GM19372 (cell line): ENCODE data around the gene TRANK1.
"Not testable (repeated sequence)": the region's sequence is repeated elsewhere in the genome, so short reads cannot be mapped to it uniquely, and the experiment has no call there.

Experiments
- ATAC-seq: cut with Tn5 transposase; IDR thresholded peaks from one replicate; pipeline ENCODE4 v1.9.1; 2021; ENCODE audit warnings: mild to moderate bottlenecking, low read depth, moderate library complexity; ENCODE audit not compliant: unreplicated experiment

Gene TRANK1

DNA sequence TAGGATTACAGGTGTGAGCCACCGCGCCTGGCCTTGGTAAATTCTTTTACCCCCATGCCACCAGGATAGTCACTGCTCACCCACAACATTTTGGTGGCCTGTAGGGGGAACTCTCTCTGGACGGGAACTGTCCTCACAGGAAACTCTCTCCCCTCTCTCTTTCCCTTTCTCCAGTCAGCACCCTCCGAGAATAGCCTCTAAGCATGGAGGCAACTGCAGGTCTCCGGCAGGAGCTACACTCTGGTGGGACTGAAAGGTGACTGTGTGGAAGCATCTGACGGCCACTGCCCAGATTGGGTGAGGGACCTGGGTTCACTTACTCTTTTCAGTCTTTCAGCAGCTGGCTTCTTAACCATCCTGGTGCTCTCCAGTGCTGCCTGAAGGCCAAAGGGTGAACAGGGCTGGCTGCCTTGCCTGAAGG lies 21.3 kb downstream of the TRANK1 start:
- no peak for ATAC-seq

DNA sequence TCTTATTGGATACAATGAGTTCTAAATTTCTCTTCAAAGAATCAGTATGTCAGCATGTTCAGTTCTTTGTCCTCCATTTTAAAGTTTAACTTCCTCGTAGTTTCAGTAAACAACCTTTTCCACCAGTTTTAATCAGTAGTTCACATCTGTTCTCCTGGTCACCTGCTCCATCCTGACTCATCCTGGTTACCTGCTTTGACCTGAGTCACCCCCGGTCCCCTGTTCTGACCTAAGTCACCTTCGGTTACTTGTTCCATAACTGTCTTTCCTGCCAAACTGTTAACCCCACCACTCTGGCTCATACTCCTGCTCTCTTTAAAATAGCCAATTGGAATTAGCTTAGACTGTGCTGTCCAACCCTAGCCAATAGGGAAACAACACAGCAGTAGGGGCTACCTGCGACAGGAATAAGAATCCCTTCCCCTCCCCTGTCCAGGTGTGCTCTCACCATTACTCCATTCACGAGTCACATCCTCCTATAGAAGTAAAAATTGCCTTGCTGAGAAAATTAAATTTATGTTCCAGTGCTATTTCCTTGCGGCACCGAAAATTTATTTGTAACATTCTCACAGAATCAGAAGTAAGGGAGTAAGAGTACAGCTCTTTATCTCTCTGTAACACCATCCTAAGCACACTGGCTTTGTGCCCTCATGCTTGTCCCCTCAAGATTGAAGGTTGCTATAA lies 23.8 kb downstream of the TRANK1 start:
- ATAC-seq, result no peak

GRCh38 chr3:36919439-36920160 lies 25.3 kb downstream of the TRANK1 start:
- no peak for ATAC-seq

GRCh38 chr3:36918050-36918449 lies 26.8 kb downstream of the TRANK1 start:
- ATAC-seq, result peak; percentile 87

DNA sequence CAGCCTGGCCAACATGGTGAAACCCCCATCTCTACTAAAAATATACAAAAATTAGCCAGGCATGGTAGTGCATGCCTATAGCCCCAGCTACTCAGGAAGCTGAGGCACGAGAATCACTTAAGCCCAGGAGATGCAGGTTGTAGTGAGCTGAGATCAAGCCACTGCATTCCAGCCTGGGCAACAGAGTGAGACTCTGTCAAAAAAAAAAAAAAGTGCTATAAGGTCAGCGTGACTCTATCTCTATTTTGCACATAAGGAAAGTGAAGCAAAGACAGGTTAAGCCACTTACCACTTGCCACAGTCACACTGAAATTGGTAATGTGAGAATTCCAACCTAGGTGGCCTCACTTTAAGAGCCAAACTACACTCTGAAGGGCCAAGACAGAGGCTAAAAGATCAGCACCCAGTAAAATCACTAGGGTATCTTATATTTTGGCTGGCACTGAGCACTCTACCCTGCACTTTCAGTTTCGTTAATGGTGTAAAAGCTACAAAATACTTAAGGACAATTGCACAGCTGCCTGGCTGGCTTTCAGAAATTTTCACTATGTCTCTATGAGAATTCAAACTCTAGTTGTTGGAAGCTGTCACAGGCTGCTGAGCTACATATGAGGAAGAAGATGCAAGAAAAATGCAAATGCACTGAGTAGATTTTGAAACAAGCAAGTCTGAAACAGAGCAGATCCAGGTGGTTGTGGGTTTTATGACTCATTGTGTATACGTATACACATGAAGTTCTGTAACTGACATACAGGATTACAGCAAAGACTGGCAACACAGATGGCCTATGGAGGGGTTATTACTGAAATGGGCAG lies 32.7 kb downstream of the TRANK1 start:
- peak; percentile 89 for ATAC-seq

- no peak for ATAC-seq
Observed at GRCh38 chr3:36909666-36910065, 35.2 kb downstream of the TRANK1 start.

GRCh38 chr3:36909181-36909580 lies 35.7 kb downstream of the TRANK1 start:
- ATAC-seq, result no peak

DNA sequence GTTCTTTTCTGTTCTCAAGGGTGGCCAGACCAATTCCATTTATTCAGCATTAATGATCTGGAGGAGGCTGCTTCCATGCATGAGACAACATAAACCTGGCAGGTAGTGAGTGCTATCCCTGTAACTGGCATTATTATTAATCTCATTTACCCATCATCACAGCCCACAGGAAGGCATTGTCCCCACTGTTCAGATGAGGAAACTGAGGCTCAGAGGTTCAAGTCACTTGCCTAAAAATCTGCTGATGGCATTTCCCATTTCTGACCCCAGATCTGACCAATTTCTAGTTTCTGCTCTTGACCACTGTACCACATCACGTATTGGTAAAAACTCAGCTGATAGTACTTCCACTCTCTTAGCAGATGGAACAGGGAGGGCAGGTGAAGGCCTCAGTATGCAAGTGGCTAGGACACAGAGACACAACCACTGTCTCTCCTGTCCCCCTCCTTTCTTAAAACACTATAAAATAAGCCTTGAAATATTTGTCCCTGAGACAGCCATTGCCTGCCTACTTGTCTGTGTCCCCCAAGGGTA lies 36.1 kb downstream of the TRANK1 start:
- no peak for ATAC-seq

DNA sequence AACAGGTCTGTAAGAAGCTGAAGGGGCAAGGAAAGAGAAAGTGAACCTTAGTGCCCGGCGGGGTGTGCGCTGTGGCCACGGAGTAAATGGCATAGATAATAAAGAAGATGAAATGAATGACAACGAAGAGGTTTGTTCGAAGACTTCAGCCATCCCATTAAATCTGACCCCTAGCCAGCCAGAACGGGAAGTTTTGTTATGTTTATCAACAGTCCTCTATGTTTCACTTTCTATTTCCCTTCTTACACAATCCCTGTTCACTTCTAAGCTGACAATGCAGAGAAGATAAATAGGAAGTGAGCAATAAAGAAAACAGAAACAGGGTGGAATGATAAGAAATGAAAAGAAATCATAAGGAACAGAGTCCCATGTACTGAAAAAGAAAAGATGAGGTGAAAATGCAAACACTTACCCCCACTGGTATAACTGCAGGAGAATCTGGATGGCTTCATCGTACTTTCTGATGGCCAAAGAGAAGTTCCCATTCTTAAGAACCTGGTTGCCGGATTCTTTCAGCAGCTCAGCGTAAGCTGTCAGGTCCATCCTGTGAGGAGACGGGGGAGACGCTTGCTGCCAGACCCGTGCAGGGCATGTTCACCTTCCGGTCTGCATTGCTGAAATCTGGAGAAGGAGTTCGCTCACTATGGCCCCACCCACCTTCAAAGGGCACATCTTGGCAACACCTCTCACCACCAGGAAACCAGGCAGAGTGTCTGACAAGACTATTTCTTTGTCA lies 36.8 kb downstream of the TRANK1 start:
- no peak for ATAC-seq

DNA sequence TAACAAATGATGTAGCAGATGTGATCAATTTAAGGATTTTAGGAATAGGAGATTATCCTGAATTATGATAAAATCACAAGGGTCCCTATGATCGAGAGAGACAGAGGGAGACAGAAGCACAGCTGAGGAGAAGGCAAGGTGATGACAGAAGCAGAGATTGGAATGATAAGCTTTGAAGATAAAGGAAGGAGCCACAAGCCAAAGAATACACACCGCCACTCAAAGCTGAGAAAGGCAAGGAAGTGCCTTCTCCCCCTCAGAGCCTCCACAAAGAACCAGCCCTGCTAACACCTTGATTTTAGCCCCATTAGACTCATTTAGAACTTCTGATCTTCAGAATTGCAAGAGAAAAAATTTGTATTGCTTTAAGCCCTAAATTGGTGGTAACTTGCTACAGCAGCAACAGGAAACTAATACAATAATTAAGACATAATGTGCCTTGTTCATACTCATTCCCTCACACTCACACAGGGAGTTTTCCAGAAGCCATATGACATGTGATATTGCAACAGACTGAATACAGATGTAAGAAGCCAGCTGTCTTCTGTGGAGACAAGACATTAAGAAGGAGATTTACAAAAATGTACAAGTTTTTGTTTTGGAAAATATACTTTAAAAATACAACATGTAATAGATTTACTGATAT lies 38.2 kb downstream of the TRANK1 start:
- ATAC-seq, result no peak

GRCh38 chr3:36905545-36905944 lies 39.3 kb downstream of the TRANK1 start:
- ATAC-seq, result no peak

GRCh38 chr3:36904641-36905040 lies 40.2 kb downstream of the TRANK1 start:
- no peak for ATAC-seq

DNA sequence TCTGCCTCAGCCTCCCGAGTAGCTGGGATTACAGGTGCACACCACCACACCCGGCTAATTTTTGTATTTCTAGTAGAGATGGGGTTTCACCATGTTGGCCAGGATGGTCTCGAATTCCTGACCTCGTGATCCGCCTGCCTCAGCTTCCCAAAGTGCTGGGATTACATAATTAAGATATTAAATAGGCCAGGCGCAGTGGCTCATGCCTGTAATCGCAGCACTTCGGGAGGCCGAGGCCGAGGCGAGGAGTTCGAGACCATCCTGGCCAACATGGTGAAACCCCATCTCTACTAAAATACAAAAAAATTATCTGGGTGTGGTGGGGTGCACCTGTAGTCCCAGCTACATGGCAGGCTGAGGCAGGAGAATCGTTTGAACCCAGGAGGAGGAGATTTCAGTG lies 40.8 kb downstream of the TRANK1 start:
- not testable (repeated sequence) for ATAC-seq

GRCh38 chr3:36903119-36903882 lies 41.6 kb downstream of the TRANK1 start:
- ATAC-seq, result no peak

GRCh38 chr3:36901588-36901987 lies 43.3 kb downstream of the TRANK1 start:
- no peak for ATAC-seq

- ATAC-seq, result no peak
Observed at GRCh38 chr3:36900474-36901443, 44.1 kb downstream of the TRANK1 start.

DNA sequence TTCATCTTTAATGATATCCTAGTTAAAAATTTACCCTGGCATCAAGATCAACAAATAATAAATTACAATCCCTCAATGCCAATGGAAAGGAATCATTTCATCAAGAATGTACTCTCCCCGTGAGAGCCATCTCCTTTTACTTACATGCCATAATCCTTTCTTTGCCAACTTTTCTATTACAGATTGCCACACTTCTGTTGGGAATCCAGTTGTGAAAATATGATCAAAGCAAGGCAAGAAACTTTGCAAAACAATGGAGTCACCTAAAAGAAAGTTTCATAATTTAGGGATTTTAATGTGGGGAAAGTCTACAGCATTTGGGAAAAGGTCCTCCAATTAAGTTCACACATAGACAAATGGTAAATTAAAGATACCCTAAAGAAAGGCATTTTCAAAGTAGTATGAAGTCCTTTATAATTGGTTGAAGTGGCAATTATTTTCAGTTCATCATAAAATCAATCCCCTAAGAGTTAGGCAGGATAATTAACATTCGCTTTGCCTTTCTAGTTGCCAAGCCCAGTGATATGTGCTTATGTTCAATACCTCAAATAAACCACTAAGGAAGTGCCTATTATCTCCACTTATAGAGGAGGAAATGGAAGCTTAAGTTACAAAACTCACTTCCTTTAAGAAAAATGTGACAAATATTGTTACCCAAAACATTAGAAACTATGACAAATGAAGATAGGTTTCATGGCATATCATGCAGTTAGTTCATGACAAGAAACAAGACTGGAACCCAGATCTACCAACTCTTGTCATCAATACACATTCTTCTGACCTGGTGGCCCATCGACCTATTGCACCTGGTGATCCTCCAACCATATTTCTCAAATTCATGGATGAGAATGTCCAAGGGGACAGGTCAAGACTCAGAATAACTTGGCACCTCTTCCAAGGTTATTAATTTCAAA lies 49.1 kb downstream of the TRANK1 start:
- no peak for ATAC-seq
